DMS53 (cell line): ENCODE results near the gene NFE2L2.
A peak's percentile ranks its signal among the peaks of the same experiment; 100 is the strongest.
"Not testable (repeated sequence)": the region's sequence is repeated elsewhere in the genome, so short reads cannot be mapped to it uniquely, and the experiment has no call there.

ENCODE experiments used
- DNase-seq: peaks from one replicate; lab custom pipeline; 2025; lab: John Stamatoyannopoulos, UW

NFE2L2 gene

GRCh38 chr2:177257471-177257870, 7.1 kb downstream of the NFE2L2 start:
- no peak for DNase-seq

- DNase-seq: no peak
Observed at GRCh38 chr2:177256695-177257094, 7.8 kb downstream of the NFE2L2 start.

- no peak for DNase-seq
Observed at GRCh38 chr2:177256026-177256425, 8.5 kb downstream of the NFE2L2 start.

- DNase-seq: no peak
Observed at GRCh38 chr2:177255227-177255601, 9.3 kb downstream of the NFE2L2 start.

- peak; percentile 68 for DNase-seq
Observed at GRCh38 chr2:177254433-177255226, 9.9 kb downstream of the NFE2L2 start.

- DNase-seq: no peak
Observed at GRCh38 chr2:177253704-177254103, 10.8 kb downstream of the NFE2L2 start.

- peak; percentile 22 for DNase-seq
Observed at GRCh38 chr2:177252808-177253531, 11.6 kb downstream of the NFE2L2 start.

GRCh38 chr2:177251165-177251542, 13.4 kb downstream of the NFE2L2 start:
- no peak for DNase-seq

- no peak for DNase-seq
Observed at GRCh38 chr2:177250461-177250860, 14.1 kb downstream of the NFE2L2 start.

- DNase-seq: no peak
Observed at GRCh38 chr2:177249038-177249437, 15.5 kb downstream of the NFE2L2 start.

- DNase-seq: no peak
Observed at GRCh38 chr2:177247693-177248262, 16.7 kb downstream of the NFE2L2 start.

- not testable (repeated sequence) for DNase-seq
Observed at GRCh38 chr2:177246523-177247030, 17.9 kb downstream of the NFE2L2 start.

- peak; percentile 12 for DNase-seq
Observed at GRCh38 chr2:177246000-177246399, 18.5 kb downstream of the NFE2L2 start.

- DNase-seq: peak; percentile 62
Observed at GRCh38 chr2:177245010-177245422, 19.5 kb downstream of the NFE2L2 start.

- DNase-seq: peak; percentile 21
Observed at GRCh38 chr2:177244244-177244771, 20.2 kb downstream of the NFE2L2 start.

GRCh38 chr2:177243476-177243875, 21.1 kb downstream of the NFE2L2 start:
- no peak for DNase-seq

GRCh38 chr2:177243073-177243472, 21.5 kb downstream of the NFE2L2 start:
- peak; percentile 47 for DNase-seq

- peak; percentile 88 for DNase-seq
Observed at GRCh38 chr2:177242121-177242987, 22.2 kb downstream of the NFE2L2 start.

- DNase-seq: no peak
Observed at GRCh38 chr2:177241711-177242120, 22.8 kb downstream of the NFE2L2 start.

GRCh38 chr2:177239932-177240630, 24.4 kb downstream of the NFE2L2 start:
- DNase-seq: peak; percentile 55

GRCh38 chr2:177239053-177239452, 25.5 kb downstream of the NFE2L2 start:
- no peak for DNase-seq
